Esophagus muscularis mucosa (tissue), 4 donors: Measurements from ENCODE around the gene UVRAG.

Source experiments
- EP300 ChIP-seq: sonication (generic); formaldehyde crosslinking; IDR thresholded peaks from one replicate; pipeline ENCODE4 v1.6.1; 2017; ENCODE audit warnings: antibody characterized with exemption
- POLR2A ChIP-seq: fragments of 450-650 bp; IDR thresholded peaks from one replicate; pipeline ENCODE4 v1.6.1; 2017; ENCODE audit warnings: antibody characterized with exemption, moderate library complexity, mild to moderate bottlenecking, low read depth
- POLR2AphosphoS5 ChIP-seq, 2 donors: sonication (generic); formaldehyde crosslinking; IDR thresholded peaks; one replicate each; pipeline ENCODE4 v1.6.1; 2017; ENCODE audit warnings: antibody characterized with exemption in 2 of 2
- TF ChIP-seq, protein P1 (sequence below), 3 experiments: fragments of 200-600 bp in 2 of 3; fragments of 450-650 bp in 1 of 3; sonication (generic) in 2 of 3; IDR thresholded peaks; one replicate each; pipeline ENCODE4 v1.5.1; 2017 to 2019; ENCODE audit warnings: antibody characterized with exemption in 3 of 3, mild to moderate bottlenecking in 2 of 3, moderate library complexity in 1 of 3

DNA sequence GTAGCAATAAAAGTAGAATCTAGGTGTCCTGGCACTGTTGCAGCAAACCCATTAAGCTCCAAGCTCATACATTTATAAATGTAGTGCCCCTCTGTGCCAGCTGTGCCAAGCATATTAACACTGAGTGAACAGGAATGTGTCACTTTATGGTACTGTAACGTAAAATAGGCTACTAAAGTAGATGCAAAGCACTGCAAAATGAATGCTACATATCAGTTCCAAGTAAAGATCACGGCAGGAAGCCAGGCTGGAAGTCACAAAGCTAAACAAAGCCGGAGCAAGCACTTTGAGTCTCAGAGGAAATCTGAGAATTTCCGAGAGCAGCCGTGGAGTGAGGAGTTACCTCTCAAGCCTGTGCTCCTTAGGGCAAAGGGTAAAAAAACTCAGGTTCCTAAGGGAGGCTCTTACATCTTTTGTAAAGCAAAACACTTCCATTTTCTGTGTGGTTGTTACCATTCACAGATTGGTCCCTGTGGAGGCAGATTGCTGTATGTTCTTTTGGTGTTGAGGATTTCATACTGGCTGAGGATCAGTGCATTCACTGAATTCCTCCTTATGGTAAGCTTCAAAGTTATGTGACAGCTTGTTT, 305.6 kb downstream of the UVRAG start:
- TF ChIP-seq, protein P1, sequence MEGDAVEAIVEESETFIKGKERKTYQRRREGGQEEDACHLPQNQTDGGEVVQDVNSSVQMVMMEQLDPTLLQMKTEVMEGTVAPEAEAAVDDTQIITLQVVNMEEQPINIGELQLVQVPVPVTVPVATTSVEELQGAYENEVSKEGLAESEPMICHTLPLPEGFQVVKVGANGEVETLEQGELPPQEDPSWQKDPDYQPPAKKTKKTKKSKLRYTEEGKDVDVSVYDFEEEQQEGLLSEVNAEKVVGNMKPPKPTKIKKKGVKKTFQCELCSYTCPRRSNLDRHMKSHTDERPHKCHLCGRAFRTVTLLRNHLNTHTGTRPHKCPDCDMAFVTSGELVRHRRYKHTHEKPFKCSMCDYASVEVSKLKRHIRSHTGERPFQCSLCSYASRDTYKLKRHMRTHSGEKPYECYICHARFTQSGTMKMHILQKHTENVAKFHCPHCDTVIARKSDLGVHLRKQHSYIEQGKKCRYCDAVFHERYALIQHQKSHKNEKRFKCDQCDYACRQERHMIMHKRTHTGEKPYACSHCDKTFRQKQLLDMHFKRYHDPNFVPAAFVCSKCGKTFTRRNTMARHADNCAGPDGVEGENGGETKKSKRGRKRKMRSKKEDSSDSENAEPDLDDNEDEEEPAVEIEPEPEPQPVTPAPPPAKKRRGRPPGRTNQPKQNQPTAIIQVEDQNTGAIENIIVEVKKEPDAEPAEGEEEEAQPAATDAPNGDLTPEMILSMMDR (IDR thresholded peaks at IDR 0.05): no peak
- TF ChIP-seq POLR2AphosphoS5 (IDR thresholded peaks at IDR 0.05): peak; percentile 14 to 40
- TF ChIP-seq POLR2A: no peak
- TF ChIP-seq EP300: no peak
